Measurements from ENCODE around the gene RASAL1.

- TF ChIP-seq CTCF (optimal IDR thresholded peaks at IDR 0.05 in 1 of 3, IDR thresholded peaks at IDR 0.05 in 1 of 3, conservative IDR thresholded peaks at IDR 0.05 in 1 of 3; ENCODE audit: extremely low read depth in 1 of 3, insufficient read depth in 2 of 3, low read length in 3 of 3) = no peak
- no peak for TF ChIP-seq EZH2 (IDR thresholded peaks at IDR 0.05; ENCODE audit: low read length)
Measured at GRCh38 chr12:113142886-113143332, 7.3 kb upstream of the RASAL1 start.

All from keratinocyte (primary cell).